Activated naive CD4-positive, alpha-beta T cell treated with anti-CD3 and anti-CD28 coated beads, Interleukin-2, amount 50 U/mL, for 24 hours (primary cell): Measurements from ENCODE around the gene YKT6.
"Not testable (repeated sequence)": the region's sequence is repeated elsewhere in the genome, so short reads cannot be mapped to it uniquely, and the experiment has no call there.

Experiments
- H3K27ac Mint-ChIP-seq: one replicate; pipeline ENCODE4 v1.8.0; 2021; ENCODE audit warnings: mild to moderate bottlenecking, mixed read lengths
- H3K27me3 Mint-ChIP-seq: one replicate; pipeline ENCODE4 v1.8.0; 2021; ENCODE audit warnings: mixed read lengths
- H3K36me3 Mint-ChIP-seq: one replicate; pipeline ENCODE4 v1.8.0; 2021; ENCODE audit warnings: mixed read lengths
- H3K4me1 Mint-ChIP-seq: one replicate; pipeline ENCODE4 v1.8.0; 2021; ENCODE audit warnings: mixed read lengths
- H3K4me3 Mint-ChIP-seq: one replicate; pipeline ENCODE4 v1.8.0; 2021; ENCODE audit warnings: mild to moderate bottlenecking, mixed read lengths
- H3K9me3 Mint-ChIP-seq: one replicate; pipeline ENCODE4 v1.8.0; 2021; ENCODE audit warnings: mixed read lengths

Gene YKT6

DNA sequence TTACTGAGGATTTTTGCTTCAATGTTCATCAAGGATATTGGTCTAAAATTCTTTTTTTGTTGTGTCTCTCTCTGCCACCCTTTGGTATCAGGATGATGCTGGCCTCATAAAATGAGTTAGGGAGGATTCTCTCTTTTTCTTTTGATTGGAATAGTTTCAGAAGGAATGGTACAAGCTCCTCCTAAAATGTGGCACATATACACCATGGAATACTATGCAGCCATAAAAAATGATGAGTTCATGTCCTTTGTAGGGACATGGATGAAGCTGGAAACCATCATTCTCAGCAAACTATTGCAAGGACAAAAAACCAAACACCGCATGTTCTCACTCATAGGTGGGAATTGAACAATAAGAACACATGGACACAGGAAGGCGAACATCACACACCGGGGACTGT lies 615 bp upstream of the YKT6 start:
- not testable (repeated sequence) for H3K36me3 Mint-ChIP-seq, H3K27me3 Mint-ChIP-seq, H3K9me3 Mint-ChIP-seq
- Mint-ChIP-seq H3K27ac (peak overlapping the region; percentile 4), H3K4me1 (peaks cover 31% of the 10 kb centered on the region), H3K4me3 (peak overlapping the region; percentile 74)

DNA sequence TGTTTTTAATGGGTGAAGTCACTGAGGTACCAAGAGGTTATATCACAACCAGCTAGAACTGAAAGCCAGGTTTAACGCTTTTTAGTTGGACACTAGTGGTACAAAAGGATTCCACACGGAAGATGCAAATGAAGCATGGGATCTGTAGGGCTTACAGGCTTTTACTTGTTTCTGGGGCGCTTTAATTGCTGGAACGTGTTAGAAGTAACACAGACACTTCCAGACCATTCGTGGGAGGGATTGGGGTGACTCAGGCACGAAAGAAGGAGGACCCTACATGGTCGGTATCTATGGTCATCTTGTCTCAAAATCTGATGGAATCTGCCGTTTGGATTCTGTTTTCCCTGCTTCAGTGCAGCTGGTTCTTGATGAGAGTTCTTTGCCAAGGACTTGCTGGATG lies 1.0 kb downstream of the YKT6 start:
- Mint-ChIP-seq H3K36me3 (peaks cover 6% of the 10 kb centered on the region), H3K27me3 (peaks cover 2% of the 10 kb centered on the region), H3K27ac (no peak overlapping the region), H3K4me1 (peaks cover 36% of the 10 kb centered on the region), H3K9me3 (no peaks in the 10 kb centered on the region), H3K4me3 (peak overlapping the region; percentile 87)

DNA sequence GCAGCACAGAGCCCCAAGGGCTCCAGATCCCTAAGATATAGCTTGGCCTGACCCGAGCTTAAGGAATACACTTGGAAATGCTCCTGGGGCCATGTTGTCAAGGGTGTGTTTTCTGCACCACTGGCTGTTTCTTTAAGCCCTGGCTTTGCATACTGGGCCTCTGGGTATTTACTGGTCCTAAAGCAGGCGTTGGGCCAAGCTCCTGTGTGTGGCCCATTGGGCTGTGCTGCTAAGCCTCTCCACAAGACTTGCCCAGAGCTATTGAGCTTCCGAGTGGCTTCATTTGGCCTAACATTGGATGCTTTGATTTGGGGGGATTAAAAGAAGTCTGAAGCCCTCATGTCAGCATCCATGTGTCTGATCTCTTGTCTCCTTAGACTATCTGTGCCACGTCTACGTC lies 5.2 kb downstream of the YKT6 start:
- no peaks in the 10 kb centered on the region for H3K9me3 Mint-ChIP-seq
- peaks cover 36% of the 10 kb centered on the region for H3K4me1 Mint-ChIP-seq
- H3K36me3 Mint-ChIP-seq: peaks cover 11% of the 10 kb centered on the region

DNA sequence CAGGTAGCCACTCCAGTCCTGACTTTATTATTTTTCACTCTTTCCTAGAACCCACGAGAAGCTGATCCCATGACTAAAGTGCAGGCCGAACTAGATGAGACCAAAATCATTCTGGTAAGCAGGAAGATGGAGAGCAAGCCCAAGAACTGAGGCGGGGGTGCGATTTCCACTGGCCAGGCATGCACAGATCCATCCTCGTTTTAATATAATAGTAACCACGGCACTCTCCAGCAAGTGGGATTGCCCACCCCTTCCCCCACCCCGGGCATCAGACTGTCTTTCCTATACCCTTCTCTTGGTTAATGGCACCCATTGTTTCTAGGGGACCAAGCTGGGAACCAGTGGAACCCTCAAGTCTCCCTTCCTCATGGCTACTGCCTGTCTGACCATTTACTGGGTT lies 7.3 kb downstream of the YKT6 start:
- H3K27ac Mint-ChIP-seq: no peak overlapping the region
- H3K36me3 Mint-ChIP-seq: peaks cover 12% of the 10 kb centered on the region
- H3K4me1 Mint-ChIP-seq: peaks cover 20% of the 10 kb centered on the region
- no peaks in the 10 kb centered on the region for H3K9me3 Mint-ChIP-seq
- H3K27me3 Mint-ChIP-seq: no peaks in the 10 kb centered on the region
- H3K4me3 Mint-ChIP-seq: no peak overlapping the region

More for the DNA sequence above, 5.2 kb downstream of the YKT6 start:
- H3K27me3 Mint-ChIP-seq: no peaks in the 10 kb centered on the region
- no peak overlapping the region for H3K4me3 Mint-ChIP-seq
- H3K27ac Mint-ChIP-seq: no peak overlapping the region

DNA sequence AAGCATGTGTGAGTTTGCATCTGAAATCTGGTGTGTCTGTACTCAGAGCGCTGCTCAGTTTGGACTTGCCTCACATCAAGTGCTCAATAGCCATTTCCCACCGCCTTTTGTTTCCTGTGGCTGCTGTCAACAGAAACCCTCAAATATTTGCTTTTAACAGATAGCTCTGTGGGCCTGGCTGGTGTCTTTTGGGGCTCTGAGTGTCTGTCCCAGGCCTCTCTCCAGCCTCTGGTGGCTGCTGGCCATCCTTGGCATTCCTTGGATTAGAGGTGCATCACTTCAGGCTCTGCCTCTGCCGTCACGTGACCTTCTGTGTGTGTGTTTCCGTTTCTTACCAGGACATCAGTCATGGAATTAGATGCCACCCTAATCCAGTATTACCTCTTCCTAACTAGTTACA lies 9.3 kb downstream of the YKT6 start:
- H3K9me3 Mint-ChIP-seq: no peaks in the 10 kb centered on the region
- H3K4me1 Mint-ChIP-seq: peaks cover 5% of the 10 kb centered on the region
- H3K4me3 Mint-ChIP-seq: no peak overlapping the region
- peaks cover 13% of the 10 kb centered on the region for H3K36me3 Mint-ChIP-seq
- H3K27ac Mint-ChIP-seq: no peak overlapping the region
- no peaks in the 10 kb centered on the region for H3K27me3 Mint-ChIP-seq

DNA sequence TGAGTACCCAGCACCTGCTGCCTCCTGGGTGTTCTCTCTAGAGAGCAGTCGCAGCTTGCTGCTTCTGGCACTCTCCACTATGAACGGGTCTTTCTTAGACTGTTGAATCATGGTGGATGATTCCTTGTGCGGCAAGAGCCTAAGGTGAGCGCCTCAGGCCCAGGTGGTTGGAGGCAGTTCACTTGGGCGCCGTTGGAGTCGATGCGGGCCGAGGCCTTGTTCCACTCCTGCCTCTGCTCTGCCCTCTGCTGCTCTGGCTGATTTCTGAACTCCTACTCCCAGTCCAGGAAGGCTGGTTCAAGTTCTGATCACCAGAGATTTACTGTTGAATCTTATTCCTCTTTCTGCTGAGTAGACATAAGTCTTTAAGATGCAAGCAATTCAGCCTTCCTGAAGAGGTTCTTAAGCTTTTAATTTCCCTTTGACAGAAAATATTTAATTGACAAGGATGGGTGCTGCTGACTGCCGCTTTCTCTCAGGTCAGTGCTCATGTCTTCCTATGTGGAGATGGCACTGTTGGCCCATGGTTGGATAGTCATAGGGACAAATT lies 10.4 kb downstream of the YKT6 start:
- H3K27me3 Mint-ChIP-seq: no peaks in the 10 kb centered on the region
- H3K36me3 Mint-ChIP-seq: peaks cover 11% of the 10 kb centered on the region
- H3K27ac Mint-ChIP-seq: no peak overlapping the region
- H3K4me3 Mint-ChIP-seq: no peak overlapping the region
- H3K4me1 Mint-ChIP-seq: no peaks in the 10 kb centered on the region
- no peaks in the 10 kb centered on the region for H3K9me3 Mint-ChIP-seq

DNA sequence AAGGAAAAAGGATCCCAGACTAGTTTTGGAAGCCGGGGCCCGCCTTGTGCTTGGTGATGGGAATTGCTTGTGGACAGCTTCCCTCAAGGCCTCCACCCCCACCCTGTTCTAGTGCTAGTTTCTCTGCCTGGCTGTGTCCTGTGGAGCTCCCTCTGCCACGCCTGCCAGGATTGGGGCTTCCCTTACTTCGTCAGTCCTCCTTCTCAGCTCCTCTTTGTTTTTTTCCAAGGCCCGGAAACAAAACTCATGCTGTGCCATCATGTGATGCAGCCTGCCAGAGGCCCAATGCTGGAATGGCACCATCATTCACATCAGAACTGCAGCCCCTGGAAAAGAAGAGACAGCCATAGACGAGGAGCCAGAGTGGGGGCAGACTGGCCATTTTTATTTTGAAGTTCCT lies 11.2 kb downstream of the YKT6 start:
- no peaks in the 10 kb centered on the region for H3K4me1 Mint-ChIP-seq
- H3K27me3 Mint-ChIP-seq: no peaks in the 10 kb centered on the region
- no peak overlapping the region for H3K27ac Mint-ChIP-seq
- H3K9me3 Mint-ChIP-seq: no peaks in the 10 kb centered on the region
- no peak overlapping the region for H3K4me3 Mint-ChIP-seq
- peaks cover 11% of the 10 kb centered on the region for H3K36me3 Mint-ChIP-seq

DNA sequence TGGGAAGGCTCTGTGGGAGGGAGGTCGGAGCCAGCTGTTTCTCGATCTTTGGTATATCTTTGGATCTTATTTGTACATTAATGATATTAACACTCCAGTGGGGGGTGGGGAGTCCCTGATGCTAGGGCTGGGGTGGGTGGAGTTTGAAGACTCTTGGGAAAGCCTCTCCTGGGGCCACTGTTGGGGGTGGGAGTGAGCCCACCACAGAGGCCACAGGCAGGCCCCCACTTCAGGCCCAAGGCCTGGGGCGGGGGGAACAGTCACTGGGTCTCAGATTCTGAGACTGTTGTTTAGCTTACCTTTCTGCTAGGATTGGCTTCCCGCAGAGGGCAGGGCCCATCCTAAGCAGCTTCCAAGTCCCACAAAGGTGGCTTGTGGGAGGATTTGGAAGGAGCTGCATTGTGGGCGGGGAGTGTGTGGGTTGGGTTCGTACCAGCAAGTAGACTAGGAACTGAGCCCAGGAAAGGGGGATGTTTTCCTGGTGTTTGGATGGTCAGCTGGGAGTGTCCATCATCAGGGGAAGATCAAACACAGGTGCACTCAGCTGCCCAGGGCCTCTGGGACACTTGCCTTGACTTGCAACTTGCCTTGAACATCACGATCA lies 11.9 kb downstream of the YKT6 start:
- Mint-ChIP-seq H3K27ac (no peak overlapping the region), H3K36me3 (peaks cover 11% of the 10 kb centered on the region), H3K27me3 (no peaks in the 10 kb centered on the region)

DNA sequence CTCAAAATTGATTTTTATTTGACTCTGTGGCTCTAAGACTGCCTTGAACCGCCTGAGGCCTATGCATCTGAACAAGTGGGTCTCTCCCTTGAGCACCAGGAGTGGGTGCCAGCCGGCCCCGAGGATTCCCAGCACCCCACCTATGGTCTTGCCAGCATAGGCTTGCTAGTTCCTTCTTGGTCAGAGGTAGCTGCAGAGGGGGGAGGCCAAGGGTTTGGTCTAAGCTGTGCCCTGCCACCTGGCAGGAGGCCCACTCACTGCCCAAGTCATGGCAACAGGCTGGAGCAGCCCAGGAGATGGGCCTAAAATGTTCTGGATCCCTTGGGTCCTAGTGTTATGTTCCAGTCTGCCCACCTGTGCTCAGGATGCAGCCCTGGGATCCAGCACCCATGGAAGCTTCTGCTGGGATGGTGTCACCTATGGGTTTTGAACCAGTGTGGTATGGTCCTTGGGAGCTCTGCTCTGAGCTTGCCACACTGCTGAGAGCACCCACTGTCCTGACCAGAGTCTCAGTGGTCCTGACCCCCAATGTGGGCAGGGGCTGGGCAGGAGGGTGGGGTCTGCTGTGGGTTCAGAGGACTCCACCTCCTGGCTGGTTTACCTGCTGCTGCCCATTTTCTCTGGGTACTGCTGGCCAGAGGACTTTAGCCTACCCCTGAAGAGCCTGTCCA lies 12.6 kb downstream of the YKT6 start:
- Mint-ChIP-seq H3K36me3 (peaks cover 11% of the 10 kb centered on the region), H3K27me3 (no peaks in the 10 kb centered on the region), H3K9me3 (no peaks in the 10 kb centered on the region), H3K4me3 (no peak overlapping the region), H3K4me1 (no peaks in the 10 kb centered on the region), H3K27ac (no peak overlapping the region)

More for the DNA sequence above, 11.9 kb downstream of the YKT6 start:
- Mint-ChIP-seq H3K9me3 (no peaks in the 10 kb centered on the region), H3K4me3 (no peak overlapping the region), H3K4me1 (no peaks in the 10 kb centered on the region)

DNA sequence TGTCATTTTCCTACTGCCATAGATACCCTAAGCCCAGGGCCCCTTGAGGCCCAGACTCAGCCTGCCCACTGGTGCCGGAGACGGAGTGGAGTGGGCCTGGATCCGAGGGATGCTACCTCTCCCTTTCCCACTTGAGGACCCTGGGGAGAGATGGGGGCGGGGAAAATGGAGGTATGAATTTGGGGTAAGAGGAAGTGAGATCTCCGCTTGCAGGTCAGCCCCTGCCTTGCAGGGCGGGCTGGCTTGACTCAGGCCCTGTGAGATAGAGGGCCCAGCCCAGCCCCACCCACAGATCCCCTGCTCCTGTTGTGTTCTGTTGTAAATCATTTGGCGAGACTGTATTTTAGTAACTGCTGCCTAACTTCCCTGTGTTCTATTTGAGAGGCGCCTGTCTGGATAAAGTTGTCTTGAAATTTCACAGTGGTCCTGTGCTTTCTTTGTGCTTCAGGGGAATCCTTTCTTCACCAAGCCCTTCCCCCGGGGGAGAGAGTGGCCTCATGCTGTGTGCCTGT lies 13.2 kb downstream of the YKT6 start:
- H3K36me3 Mint-ChIP-seq: peaks cover 11% of the 10 kb centered on the region
- no peaks in the 10 kb centered on the region for H3K27me3 Mint-ChIP-seq
- no peaks in the 10 kb centered on the region for H3K9me3 Mint-ChIP-seq
- H3K4me3 Mint-ChIP-seq: no peak overlapping the region
- no peak overlapping the region for H3K27ac Mint-ChIP-seq
- no peaks in the 10 kb centered on the region for H3K4me1 Mint-ChIP-seq

DNA sequence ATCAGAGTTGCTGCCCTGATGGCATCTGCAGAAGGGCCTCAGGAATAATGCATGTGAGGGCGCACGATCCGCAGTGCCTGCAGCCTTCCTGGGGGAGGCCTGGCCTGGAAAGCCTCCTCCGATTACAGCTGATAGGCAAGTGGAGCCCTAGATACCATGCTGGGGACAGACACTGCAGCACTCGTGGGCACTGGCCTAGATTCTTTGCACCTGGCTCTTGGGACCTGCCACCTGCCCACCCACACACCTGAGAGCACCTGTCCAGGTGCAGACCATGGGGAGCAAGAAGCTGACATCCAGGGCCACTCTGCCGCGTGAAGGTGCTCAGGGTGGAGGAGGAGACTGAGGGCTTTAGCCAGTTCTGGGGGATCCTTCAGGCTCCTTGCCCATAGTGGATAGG lies 14.8 kb downstream of the YKT6 start:
- H3K36me3 Mint-ChIP-seq: peaks cover 6% of the 10 kb centered on the region
- H3K9me3 Mint-ChIP-seq: no peaks in the 10 kb centered on the region
- no peaks in the 10 kb centered on the region for H3K27me3 Mint-ChIP-seq
- H3K27ac Mint-ChIP-seq: no peak overlapping the region
- no peak overlapping the region for H3K4me3 Mint-ChIP-seq
- H3K4me1 Mint-ChIP-seq: no peaks in the 10 kb centered on the region

DNA sequence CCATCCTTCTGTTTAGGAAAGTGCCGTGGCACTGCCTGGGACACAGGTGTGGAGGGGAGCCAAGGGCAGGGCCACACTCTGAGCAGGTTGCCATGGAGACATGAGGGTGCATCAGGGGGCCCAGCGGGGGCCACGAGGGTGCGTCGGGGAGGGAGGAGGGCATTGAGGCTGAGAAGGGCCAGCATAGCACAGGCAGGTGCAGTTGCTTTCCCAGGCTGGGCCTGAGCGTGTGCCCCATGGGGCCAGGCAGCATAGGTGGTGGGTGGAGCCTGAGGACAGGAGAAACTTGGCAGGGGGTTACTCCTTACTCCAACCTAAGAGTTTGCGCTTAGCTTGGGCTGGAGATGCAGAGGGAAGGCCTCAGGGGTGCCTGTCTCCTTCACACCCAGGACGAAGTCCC lies 15.2 kb downstream of the YKT6 start:
- Mint-ChIP-seq H3K27ac (no peak overlapping the region), H3K9me3 (no peaks in the 10 kb centered on the region), H3K4me3 (no peak overlapping the region), H3K36me3 (peaks cover 6% of the 10 kb centered on the region), H3K4me1 (no peaks in the 10 kb centered on the region), H3K27me3 (no peaks in the 10 kb centered on the region)

DNA sequence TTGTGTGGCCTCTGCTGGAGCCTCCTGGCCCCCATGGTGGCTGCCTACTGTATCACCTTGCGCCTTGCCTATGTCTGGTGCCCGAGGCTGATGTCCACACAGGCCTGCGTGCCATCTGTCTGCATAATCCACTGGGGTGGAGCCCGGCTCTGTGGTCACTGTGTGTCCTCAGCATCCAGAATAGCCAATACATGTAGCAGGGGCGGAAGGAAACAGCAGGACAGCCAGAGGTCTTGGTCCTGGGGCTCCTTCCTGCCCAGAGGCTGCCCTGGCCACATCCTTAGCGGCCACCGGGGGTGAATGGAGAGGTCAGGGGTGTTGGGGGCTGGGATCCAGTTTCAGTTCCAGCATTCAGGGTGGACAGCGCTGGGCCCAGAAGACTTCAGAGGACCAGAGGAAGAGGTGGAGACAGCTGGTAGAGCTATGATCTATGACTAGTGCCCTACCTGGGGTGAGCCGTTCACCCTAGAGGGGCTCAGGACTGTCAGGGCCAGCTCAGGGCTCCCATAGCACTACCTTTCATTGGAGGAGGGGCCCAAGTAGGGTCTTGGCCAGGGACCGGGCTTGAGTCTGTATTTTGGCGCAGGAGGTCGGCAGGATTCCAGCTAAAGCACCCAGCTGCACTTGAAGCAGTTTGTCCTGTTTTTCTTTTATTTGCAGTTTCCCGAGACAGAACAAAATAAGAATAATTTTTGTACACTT lies 15.9 kb downstream of the YKT6 start:
- H3K36me3 Mint-ChIP-seq: peaks cover 2% of the 10 kb centered on the region
- H3K27me3 Mint-ChIP-seq: no peaks in the 10 kb centered on the region
- H3K4me3 Mint-ChIP-seq: no peak overlapping the region
- no peaks in the 10 kb centered on the region for H3K9me3 Mint-ChIP-seq
- H3K27ac Mint-ChIP-seq: no peak overlapping the region
- H3K4me1 Mint-ChIP-seq: no peaks in the 10 kb centered on the region

DNA sequence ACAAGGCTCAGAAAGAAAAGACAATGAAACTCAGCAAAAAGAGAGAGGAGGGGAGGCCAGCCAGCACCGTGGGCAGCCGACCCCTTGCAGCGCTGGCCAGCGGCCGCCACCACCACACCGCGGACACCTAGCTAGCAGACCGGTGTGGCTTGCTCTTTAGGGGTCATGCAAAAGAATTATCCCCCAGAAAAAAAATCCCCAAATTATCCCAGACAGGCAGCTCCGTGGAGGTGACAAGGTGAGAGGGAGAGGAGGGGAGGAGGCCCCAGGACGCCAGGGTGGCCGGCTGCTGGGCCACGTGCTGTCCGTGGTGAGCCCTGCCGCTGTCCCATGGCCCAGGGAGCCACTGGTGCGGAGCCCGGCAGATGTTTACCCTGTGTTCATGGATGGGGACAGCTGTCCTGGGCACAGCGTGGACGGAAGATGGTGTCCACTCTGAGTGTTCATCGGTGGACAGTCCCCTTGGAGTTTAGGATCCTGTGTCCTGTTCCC lies 16.5 kb downstream of the YKT6 start:
- Mint-ChIP-seq H3K27me3 (no peaks in the 10 kb centered on the region), H3K36me3 (peaks cover 2% of the 10 kb centered on the region), H3K9me3 (no peaks in the 10 kb centered on the region), H3K4me3 (no peak overlapping the region), H3K4me1 (no peaks in the 10 kb centered on the region), H3K27ac (no peak overlapping the region)

DNA sequence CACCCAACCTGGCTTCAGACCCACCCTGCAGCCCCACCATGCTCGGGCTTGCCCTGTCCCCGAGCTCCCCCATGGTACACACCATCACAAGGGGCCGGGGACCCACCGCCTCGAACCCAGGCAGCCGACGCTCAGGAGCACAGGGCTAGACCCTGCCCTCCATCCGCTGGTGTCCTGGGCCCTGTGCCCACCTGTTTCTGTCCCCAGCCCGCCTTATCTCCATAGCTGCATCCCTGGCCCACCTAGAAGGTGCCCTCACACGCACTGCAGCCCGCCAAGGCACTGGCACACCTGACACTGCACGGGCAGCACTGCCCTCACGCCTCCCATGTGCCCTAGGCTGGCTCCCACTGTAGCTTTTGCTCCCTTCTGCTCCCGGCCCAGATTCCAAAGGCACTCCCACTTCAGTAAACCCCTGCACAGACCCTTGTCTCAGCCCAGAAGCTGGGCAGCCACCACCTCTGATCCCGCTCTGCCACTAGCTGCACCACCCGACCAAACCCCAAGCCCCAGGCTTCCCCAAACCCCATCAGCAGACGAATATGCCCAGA lies 17.1 kb downstream of the YKT6 start:
- Mint-ChIP-seq H3K9me3 (no peaks in the 10 kb centered on the region), H3K36me3 (peaks cover 2% of the 10 kb centered on the region), H3K4me3 (no peak overlapping the region), H3K27ac (no peak overlapping the region), H3K27me3 (no peaks in the 10 kb centered on the region), H3K4me1 (no peaks in the 10 kb centered on the region)
